Caki2 (cell line): Measurements from ENCODE around the gene SRGAP2C. TPM values are rescaled to one million over a fixed set of nuclear protein-coding genes. Genes with fewer than 3 reads are reported as not detected.
"Not testable (repeated sequence)": the region's sequence is repeated elsewhere in the genome, so short reads cannot be mapped to it uniquely, and the experiment has no call there.

Experiments used
- DNase-seq: peaks from one replicate; pipeline ENCODE4 v3.0.0-alpha.2; 2015; ENCODE audit warnings: low read depth
- in situ Hi-C: cut with HindIII; loops from 2 replicates; pipeline ENCODE4 v1.10.0; 2016; ENCODE audit warnings: low sequenced_read_pairs, low pct_unique_long_range_greater_than_20kb, mixed read lengths
- total RNA-seq: library from RNA; depleted of rRNA; stranded (reverse); fragments of >200 nt; shearing (Covaris generic); gene quantifications from 2 replicates; pipeline ENCODE4 v1.2.3, GENCODE V29; 2014; ENCODE audit warnings: low replicate concordance

SRGAP2C gene
- total RNA-seq, 1 experiment from 2014 or later, result 8.6 TPM

DNA sequence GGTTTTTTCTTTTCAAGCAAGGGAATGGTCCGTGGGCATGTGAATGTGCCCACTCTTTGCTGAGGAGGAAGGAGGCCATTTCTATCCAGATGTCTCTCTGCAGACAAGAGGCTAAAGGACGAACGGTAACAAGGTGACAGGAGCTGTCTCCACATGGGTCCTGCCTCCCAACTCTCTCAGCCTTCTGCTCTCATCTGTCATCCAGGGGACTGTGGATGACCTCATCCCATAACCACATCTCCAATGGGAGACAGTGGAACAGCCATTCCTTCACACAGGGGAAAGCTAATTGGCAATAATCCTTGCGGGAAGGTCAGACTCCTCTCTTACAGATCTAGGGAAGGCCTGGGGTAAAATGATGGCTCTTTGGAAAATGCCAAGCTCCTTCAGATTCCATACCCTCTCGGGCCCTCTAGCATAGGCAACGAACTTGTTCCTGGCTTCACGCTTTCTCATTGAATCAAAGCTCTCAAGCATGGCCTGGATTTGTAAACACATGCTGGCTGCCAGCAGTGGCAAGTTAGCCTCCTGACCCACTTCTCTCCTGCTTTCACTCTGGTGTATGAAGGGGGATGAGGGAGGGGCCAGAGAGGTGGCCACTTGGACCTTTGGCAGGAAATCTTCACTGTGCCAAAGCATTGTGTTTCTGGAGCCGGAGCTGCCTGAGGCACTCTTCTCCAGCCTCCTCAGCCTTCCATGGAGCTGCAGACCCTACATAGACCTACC lies 201.0 kb downstream of the SRGAP2C start:
- in situ Hi-C loops, DNase-seq: not testable (repeated sequence)

DNA sequence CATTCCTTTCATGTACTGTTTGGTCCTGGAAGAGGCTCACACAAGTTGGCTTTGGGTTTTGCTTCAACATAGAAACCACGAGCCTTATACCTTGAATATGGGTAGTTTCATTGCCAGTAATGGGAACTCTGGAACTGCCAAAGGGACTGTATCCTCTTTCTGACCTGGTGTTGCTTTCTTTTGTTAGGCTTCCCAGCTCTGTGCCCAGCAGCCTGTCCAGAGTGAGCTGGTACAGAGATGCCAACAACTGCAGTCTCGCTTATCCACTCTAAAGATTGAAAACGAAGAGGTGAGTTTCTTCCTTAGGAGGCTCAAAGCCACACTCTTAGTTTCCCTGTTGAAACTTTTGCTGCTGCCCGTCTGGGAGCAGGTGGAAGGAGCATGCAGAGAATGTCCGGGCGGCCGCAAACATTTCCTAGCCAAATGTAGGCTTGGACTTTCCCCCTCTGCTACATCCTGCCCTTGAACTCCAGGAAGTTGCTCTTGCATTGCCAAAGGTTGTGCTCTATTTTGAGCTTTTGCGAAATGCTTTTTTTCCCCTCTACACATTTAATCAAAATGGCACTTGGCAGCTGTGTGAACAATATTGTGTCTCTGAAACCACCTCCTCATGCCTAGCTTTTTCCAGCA lies 201.7 kb downstream of the SRGAP2C start:
- in situ Hi-C loops, DNase-seq: not testable (repeated sequence)

DNA sequence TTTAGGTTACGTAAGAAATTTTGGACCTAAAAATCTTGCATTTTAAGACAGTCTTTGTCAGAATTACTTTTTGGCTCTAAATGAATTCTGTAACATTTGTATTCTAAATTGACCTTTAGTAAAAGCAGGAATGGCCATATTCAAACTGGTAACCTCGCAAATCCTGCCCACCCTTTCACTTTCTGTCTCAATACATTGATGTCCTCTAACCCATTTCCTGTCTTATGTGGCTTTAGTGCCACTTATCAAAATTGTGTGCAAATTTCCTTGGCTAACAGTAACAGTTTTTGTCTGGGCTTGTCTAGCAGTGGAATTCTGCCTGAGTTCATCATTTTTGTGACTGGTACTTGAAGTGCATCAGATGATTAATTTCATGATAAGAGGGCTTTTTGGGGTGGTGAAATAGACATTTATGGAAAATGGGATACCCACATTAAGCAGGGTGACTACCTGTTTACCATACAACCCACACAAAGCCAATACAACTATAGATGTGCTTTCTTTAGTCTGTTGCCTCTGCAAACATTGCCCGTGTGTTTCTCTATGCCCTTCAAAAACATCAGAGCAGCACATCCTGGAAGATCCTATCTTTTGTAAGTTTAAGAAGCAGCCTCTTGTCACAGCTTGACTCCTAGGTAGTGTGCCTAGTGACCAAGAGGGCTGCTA lies 205.3 kb downstream of the SRGAP2C start:
- DNase-seq, in situ Hi-C loops: not testable (repeated sequence)

DNA sequence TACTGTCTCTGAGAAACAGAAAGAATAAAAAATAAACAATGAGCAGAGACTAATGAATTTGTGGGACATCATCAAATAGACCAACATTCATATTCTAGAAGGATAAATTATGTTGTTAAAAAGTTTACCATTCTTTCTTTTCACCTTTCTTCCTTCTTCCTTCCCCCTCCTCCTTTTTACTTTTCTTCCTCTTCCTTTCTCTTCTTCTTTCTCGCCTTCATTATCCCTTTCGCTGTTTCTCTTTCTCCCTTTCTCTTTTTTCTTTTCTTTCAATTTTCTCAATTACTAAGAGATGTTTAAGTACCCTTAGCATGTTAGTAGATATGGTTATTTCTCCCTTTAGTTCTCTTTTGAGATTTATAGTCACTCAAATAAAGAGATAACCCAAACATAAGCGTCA lies 207.4 kb downstream of the SRGAP2C start:
- DNase-seq, in situ Hi-C loops: not testable (repeated sequence)

DNA sequence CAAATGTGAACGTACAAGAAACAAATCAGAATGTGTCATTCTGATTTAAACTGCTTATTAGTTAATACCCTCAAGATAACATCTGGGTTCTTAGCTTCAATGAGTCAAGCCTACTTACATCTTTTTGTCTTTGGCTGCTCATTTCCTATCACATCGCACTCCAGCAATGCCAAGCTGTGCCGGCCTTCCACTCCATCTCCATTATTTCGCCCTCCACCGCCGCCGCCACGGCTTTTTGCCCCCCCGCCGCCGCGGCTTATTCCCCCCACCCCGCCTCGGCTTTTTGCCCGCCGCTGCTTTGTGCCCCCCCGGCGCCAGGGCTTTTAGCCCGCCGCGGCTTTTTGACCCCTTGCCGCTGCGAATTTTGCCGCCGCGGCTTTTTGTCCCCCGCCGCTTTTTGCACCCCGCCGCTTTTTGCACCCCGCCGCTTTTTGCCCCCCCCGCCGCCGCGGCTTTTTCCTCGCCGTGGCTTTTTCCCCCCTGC lies 211.0 kb downstream of the SRGAP2C start:
- DNase-seq, result not testable (repeated sequence)

DNA sequence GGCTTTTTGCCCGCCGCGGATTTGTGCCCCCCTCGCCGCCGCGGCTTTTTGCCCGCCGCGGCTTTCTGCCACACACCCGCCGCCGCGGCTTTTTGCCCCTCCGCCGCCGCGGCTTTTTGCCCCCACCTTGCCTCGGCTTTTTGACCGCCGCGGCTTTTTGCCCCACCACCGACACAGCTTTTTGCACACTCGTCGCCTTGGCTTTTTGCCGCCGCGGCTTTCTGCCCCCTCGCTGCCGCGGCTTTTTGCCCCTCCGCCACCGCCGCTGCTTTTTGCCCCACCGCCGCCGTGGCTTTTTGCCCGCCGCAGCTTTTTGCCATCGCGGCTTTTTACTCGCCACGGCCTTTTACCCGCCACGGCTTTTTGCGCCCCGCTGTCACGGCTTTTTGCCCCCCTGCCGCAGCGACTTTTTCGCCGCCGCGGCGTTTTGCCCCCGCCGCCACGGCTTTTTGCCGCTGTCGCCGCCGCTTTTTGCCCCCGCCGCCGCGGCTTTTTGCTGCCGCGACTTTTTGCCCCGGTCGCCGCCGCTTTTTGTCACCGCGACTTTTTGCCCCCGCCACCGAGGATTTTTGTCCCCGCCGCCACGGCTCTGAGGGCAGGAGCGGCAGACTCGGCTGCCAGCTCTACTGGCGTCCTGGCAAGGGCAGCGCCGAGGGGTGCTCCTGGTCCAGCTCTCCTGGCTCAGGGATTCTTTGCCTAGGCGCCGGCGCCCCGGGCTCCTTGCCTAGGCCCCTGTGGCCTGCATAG lies 211.7 kb downstream of the SRGAP2C start:
- in situ Hi-C loops, DNase-seq: not testable (repeated sequence)

More for the DNA sequence above, 211.0 kb downstream of the SRGAP2C start:
- in situ Hi-C loops, result not testable (repeated sequence)

DNA sequence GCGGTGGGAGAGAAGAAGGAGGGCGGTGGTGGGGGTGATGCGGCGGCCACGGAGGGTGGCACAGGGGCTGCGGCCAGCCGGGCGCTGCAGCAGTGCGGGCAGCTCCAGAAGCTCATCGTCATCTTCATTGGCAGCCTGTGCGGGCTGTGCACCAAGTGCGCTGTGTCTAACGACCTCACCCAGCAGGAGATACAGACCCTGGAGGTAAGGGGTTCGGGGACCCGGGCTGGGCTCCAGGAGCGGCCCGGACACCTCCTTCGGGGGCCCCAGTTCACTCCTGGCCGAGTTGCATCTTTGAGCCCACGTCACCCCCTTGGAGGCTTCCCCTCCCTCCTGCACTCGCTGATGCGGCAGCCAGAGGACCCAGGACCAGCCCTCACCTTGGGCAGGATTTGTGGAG lies 212.3 kb downstream of the SRGAP2C start:
- DNase-seq, in situ Hi-C loops: not testable (repeated sequence)

DNA sequence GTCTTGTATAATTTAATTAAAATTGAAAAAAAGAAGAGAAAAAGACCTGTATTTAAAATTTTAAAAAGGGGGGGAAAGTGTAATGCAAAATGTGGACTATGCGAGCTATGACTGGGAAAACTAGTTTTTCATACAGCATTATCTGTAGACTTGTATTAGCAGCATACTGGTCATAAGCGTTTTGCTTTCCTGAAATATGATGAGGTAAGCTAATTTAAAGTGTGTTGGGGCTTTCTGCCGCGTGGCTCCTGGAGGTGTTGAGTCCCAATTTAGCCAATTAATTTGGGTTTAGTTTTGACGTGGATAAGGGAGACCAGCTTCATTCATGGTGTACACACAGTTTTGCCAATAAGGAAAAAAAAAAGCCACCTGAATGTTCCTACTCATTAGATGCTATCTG lies 214.4 kb downstream of the SRGAP2C start:
- in situ Hi-C loops, DNase-seq: not testable (repeated sequence)

DNA sequence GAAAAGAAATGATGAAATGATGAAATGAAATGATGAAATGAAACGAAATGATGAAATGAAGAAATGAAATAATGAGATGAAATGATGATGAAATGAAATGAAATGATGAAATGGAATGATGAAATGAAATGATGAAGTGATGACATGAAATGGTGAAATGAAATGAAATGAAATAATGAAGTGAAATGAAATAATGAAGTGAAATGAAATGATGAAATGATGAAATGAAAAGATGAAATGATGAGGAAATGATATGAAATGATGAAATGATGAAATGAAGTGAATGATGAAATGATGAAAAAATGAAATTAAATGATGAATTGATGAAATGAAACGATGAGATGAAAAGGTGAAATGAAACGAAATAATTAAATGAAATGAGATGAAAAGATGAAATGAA lies 215.3 kb downstream of the SRGAP2C start:
- in situ Hi-C loops, DNase-seq: not testable (repeated sequence)

DNA sequence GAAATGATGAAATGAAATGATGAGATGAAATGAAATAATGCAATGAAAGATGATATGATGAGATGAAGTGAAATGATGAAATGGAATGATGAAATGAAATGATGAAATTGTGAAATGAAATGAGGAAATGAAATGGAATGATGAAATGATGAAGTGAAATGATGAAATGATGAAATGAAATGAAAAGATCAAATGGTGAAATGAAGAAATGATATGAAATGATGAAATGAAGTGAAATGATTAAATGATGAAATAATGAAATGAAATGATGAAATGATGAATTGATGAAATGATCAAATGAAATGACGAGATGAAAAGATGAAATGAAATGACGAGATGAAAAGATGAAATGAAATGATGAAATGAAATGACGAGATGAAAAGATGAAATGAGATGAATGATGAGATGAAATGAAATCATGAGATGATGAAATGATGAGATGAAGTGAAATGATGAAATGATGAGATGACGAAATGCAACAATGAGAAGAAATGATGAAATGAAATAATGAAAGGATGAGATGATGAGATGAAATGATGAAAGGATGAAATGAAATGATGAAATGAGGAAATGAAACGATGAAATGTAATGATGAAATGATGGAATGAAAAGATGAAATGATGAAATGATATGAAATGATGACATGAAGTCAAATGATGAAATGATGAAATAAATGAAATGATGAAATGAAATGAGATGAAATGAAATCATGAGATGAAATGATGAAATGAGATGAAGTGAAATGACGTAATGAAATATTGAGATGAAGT lies 216.0 kb downstream of the SRGAP2C start:
- DNase-seq, in situ Hi-C loops: not testable (repeated sequence)

DNA sequence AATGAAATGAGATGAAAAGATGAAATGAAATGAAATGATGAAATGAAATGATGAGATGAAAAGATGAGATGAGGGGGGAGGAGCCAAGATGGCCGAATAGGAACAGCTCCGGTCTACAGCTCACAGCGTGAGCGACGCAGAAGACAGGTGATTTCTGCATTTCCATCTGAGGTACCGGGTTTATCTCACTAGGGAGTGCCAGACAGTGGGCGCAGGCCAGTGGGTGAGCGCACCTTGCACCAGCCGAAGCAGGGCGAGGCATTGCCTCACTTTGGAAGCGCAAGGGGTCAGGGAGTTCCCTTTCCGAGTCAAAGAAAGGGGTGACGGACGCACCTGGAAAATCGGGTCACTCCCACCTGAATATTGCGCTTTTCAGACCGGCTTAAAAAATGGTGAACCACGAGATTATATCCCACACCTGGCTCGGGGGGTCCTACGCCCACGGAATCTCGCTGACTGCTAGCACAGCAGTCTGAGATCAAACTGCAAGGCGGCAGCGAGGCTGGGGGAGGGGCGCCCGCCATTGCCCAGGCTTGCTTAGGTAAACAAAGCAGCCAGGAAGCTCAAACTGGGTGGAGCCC lies 216.7 kb downstream of the SRGAP2C start:
- DNase-seq, in situ Hi-C loops: not testable (repeated sequence)

DNA sequence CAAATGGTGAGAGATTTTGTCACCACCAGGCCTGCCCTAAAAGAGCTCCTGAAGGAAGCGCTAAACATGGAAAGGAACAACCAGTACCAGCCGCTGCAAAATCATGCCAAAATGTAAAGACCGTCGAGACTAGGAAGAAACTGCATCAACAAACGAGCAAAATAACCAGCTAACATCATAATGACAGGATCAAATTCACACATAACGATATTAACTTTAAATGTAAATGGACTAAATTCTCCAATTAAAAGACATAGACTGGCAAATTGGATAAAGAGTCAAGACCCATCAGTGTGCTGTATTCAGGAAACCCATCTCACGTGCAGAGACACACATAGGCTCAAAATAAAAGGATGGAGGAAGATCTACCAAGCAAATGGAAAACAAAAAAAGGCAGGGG lies 218.5 kb downstream of the SRGAP2C start:
- in situ Hi-C loops, DNase-seq: not testable (repeated sequence)

DNA sequence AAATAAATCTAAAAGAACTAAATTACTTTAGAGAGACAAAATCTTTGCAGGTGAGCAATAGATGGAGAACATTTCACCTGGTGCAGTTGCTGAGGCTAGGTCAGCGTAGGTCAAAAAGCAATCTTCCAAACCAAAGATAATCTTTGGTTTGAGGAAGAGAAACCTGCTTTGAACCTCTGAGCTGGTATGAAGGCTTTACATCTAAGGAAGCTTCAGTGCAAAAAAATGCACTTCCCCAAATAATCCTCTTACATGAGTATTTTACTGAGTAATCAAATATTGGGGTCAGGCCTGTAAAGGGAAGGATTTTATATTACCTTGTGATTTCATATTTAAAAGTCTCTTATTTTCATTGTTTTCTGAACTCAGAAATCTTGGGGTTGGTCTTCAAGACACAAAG lies 223.6 kb downstream of the SRGAP2C start:
- no peak for DNase-seq
- in situ Hi-C loops, result no loop called here

DNA sequence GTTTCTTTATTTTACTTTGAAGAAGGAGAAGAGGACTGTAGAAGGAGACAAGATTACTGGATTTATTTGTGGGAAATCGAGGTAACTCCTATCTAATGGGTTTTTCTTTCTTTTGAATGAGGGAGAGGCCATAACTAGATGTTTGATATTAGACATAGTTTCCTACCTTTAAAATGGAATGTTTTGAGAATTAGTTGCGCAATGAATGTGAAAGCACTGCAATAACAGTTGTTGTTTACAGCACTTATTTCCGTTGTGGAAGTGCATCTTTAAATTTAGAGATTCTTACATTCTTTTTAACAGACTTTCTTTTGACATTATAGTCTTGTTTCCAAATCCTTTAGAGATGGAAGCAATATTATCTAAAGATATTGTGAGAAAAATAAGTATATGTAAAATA lies 229.0 kb downstream of the SRGAP2C start:
- DNase-seq, result no peak
- in situ Hi-C loops, result no loop called here

DNA sequence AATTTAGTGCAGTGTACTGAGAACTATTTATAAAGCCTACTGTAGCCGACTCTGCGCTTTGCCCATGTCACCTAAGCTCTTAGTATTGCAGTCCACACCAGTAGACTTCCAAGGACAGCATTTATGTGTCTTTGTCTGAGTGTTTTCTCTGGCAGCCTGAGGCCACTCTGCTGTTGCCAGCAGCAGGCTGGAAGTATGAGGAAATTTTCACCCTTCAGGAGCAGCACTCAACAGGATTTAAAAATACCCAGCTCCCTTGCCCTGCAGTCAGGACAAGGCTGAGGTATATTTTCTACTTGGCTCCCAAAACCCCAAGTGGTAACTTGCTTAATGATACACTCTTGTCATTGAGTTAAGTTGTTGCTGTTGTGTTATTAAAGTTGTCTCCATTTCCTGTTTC lies 230.1 kb downstream of the SRGAP2C start:
- in situ Hi-C loops, result no loop called here
- no peak for DNase-seq

DNA sequence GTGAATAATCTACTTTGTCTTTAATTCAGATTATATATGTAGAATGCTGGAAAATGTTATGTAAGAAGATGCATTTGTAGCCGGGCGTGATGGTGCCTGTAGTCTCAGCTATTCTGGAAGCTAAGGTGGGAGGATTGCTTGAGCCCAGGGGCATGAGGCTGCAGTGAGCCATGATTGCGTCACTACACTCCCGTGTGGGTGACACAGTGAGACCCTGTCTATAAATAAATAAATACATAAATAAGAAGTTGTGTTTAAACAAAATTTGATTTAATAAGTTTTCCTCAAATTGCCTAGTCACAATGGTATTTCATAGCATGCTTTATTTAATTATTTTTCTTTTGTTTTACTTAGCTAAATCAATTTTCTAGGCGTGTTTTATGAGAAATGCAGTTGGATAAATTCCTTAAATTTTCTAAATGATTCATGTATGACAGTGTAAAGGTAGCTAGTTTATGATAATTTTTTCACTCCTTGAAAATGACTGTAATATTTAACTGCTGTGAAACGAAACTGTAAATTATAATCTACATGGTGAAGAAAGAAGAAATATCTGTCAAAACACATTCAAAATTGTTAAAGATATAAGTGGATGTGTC lies 232.6 kb downstream of the SRGAP2C start:
- in situ Hi-C loops, result no loop called here

More for the DNA sequence above, 232.6 kb downstream of the SRGAP2C start:
- no peak for DNase-seq
